NCI-H1092 (cell line): ENCODE measurements around the gene TNFAIP8.

Experiments used
- DNase-seq: peaks from one replicate; lab custom pipeline; 2025; lab: John Stamatoyannopoulos, UW

The TNFAIP8 gene

DNA sequence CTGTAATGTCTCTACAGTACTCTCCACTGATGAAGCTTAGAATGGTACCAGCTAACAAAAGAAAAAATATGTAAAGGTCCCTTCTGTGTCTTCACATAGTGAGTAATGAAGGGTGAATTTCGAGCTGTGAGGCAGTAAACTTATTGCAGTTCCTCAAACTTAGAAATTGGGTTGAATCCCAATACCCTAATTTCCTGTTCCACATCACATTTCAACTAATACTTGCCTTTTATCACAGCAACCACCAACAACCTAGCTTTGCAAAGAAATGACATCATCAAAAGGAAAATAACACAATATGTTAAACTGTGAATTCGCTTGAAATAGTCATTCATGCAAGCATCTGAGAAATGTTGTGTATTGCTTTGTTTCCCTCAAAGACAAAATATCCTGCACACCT is 9.4 kb upstream of the TNFAIP8 start:
- DNase-seq = no peak

- DNase-seq = no peak
Measured at GRCh38 chr5:119347574-119347973, 8.2 kb upstream of the TNFAIP8 start.

GRCh38 chr5:119347991-119348390 is 7.8 kb upstream of the TNFAIP8 start:
- DNase-seq = no peak

DNA sequence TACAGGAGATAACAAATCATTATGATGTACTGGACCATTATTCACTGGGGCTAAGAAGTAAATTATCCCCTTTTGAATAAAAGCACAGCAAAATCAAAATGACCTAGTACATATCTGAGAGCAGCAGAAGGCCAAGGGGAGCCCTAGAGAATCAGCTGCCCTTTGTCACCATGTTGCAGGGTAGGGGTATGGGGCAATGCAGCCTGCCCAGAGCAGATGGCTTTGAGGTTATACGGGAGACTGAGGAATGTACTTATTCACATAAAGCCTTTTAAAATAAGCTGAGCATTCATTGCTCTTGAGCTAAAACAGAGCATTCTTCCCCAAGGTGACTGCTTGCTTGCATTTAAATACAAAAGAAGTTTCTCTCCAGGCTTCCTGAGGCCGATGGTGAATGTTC is 2.6 kb upstream of the TNFAIP8 start:
- DNase-seq = no peak

DNA sequence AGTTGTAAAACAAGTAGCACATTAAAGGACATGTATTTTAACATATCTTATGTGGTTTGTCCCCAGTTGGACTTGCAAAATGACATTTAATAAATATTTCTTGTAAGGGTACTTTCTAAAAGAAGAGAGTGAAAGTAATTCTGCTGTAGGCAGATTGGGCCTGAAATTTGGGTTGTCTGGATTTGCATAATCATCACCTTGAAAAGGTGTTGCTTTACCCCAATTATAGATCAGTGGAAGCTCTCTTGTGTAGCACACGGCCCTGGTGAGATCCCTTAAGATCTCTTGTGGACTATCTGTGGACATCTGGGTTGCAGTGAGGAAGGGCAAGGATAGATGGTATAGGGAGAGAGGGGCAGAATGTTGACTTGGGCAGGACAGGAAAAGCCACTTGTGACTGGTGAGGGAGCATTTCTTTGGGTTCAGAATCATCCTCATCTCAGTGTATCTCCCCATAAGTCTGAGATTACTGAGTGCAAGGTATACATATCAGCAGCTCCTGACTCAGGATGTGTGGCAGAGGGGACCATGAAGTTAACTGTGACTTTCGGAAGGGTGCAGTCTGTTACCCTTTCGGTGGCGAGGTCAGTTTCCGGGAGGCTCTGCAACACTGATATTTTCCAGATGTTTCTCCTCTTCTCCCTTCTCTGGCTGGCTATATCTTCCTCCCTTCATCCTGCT is 2.0 kb upstream of the TNFAIP8 start:
- no peak for DNase-seq

DNA sequence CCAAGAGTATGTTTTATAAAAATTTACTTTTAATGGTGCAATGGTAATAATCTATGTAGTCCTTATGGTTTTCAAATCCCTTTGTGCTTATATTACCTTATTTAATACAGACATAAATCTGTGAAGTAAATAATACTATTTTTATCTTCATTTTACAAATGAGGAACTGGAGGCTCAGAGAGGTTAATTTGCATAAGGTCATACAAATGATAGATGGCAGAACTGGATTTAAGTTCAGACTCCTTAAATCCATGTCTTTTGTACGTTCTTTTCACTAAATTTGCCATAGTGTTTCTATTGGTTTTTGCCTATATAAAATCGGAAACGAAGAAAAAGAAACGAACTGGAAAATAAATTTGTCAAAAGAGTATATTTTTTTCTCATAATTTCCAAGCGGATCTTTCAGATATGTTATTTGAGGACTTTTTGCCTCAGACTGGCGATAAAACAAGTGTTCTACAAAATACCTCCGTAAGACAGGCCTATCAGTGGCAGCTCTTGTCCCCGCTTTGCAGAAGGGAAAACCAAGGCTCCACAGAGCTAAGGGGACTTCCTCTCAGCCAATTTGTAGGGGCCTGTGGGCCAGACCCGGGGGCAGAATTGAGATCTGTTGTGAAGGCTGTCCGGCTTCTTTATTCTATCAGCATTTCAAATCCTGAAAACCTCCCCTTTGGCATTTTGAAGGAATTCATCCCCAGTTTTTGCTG is 1.1 kb upstream of the TNFAIP8 start:
- no peak for DNase-seq

DNA sequence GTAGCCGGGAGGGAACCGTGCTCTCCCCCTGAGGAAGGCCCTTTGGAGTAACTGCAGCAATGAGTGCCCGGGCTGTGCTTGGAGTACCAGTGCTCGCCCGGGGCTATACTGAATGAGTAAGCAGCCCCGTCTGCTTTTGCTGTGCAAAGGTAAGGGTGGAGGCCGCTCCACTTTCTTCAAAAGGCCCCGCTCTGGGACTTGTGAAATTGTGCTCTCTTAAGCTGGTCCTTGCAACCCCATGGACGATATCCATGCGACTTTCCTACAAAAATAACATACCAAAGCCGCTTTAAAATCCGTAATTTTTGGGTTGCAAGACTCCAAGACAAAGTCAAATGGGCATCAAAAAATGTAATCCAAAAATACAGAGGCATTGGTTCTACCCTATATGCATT is 578 bp upstream of the TNFAIP8 start:
- no peak for DNase-seq

DNA sequence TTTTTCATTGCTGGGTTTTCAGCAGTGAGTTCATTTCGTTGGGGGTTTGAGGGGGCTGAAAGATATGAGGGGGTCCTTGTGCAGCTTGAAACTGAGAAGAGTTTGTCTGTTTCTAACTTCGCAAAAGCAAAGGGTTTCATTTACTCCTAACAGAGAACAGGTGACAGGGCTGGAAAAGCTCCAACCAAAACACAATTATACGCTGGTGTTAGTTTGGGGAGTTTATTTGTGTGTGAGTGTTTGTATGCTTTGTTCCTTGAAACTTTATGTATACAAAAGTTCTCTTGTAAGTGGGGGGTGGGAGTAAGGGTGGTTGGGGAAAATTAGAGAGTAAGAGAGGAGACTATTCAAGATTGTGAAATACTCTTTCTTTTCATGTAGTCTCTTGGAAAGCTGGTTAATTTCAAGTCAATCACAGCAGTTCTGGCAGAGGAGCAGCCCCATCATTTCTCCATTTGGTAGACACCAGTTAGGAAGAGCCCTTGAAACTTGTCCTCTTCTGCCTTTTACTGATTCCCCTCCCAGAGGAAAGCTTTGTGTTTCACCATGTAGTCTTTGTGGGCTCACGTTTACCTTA is 881 bp downstream of the TNFAIP8 start:
- no peak for DNase-seq

GRCh38 chr5:119357270-119357669 is 1.5 kb downstream of the TNFAIP8 start:
- DNase-seq = no peak

DNA sequence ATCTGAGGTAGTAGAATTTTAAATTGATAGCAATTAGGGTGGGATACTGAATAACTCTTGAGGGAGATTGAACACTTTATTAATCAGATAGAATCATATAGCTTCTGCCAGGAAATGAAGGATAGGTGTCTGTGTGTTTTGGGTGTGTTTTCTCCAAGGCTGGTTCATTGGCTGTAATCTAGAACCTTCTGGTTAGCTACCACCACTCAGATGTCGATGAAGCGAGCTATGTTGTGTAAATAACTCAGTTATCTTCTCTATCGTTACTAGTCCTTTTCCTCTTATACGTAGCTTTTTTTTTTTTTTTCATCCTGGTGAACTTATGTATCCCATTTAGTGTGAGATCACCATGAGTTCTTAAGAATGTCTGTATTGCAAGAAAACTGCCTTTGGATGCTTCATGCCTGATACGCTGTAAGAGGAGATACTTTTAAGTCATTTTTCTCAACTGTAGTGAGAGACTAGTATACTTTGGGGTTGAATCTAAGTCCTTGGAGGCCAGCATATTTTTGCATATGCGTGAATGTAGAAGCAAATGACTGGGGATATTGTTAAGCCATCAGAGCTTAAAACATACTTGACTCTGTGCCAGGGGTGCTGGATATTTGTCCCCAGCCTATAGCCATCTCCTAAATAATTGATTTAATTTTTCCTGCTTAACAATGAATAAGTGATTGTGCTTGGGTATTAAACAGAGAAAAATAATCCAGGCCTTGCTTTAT is 2.1 kb downstream of the TNFAIP8 start:
- no peak for DNase-seq

- DNase-seq = no peak
Measured at GRCh38 chr5:119358530-119358900, 2.7 kb downstream of the TNFAIP8 start.

DNA sequence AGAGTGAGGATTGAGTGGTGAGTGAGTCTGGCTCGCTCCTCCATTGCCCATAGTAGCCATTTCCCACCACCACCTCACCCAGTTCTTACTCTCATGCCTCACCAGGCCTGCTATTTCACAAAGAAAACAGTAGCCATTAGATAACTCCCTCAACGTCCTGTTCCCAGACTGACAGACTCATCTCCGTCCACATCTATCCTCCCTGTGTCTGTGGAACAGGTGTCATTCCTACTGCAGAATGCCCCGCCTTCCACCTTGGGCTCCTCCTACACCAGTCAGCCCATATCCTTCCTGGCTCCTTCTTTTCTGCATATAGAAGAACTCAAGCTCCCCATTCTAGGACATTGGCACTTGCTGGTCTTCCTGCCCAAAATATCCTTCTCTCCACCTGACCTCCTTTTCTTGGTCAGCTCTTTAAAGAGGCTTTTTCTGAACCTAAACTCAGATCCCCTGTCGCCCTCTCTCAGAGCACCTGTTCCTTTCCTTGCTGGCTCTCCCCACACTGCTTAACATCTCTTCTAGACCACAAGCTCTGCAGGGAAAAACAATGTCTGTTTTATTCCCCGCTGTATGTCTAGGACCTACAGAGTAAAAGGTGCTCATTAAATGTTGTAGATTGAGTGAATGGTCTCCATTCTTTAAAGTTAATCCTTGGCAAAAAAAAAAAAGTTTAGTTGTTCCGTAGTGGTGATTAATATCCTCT is 3.2 kb downstream of the TNFAIP8 start:
- DNase-seq = no peak

GRCh38 chr5:119359737-119360413 is 4.1 kb downstream of the TNFAIP8 start:
- no peak for DNase-seq

DNA sequence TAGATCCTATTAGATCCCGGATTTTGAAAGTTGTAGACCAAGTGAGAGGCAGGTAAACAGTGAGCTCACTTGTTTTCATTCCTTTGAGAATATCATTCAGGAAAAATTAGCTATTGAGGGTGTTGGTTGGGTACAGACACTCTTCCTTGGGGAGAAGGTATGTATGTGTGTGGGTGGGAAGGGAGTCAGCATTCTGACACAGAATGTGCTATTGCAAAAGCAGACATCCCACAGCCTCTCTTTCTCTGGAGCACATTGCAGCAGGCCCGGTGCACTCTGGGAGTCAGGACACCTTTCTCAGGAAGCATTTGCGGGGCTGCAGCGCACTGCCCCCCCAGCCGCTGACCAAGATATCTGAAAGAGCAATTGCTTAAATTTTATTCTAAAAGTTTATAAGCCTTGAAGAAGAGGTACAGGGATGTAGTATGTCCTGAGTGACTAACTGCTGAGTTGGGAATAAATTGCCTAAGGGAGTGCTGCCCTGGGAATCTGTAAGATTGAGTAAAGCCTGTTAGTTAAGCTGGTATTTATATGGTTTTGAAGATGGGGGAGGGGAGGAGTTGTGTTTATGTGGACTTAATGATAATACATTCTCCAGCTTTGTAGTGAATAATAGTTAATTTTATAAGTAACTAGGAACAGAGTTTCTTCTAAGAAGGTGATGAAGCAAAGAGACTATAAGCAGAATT is 5.2 kb downstream of the TNFAIP8 start:
- no peak for DNase-seq

GRCh38 chr5:119361594-119362125 is 5.8 kb downstream of the TNFAIP8 start:
- no peak for DNase-seq

GRCh38 chr5:119362714-119363113 is 6.9 kb downstream of the TNFAIP8 start:
- DNase-seq = no peak

DNA sequence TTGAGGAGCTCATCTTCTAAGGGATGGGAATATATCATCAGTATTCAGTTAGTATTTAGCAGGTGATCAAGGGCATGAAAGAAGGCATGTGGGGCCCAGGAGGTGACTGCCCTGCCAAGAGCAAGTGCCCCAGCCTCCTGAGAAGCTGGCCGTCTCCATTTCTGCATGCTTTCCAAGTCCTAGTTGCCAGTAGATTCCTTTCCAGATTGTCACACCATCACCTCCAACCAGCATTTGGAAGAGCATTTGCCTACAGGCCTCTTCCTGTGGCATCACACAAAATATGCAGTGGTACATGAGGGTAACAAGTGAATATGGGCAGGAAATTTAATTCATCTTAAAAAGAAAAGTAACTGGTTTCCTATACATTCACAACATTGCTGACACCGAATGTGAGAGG is 7.5 kb downstream of the TNFAIP8 start:
- DNase-seq = no peak

GRCh38 chr5:119363936-119364335 is 8.1 kb downstream of the TNFAIP8 start:
- DNase-seq = no peak

GRCh38 chr5:119365847-119366539 is 10.2 kb downstream of the TNFAIP8 start:
- no peak for DNase-seq

DNA sequence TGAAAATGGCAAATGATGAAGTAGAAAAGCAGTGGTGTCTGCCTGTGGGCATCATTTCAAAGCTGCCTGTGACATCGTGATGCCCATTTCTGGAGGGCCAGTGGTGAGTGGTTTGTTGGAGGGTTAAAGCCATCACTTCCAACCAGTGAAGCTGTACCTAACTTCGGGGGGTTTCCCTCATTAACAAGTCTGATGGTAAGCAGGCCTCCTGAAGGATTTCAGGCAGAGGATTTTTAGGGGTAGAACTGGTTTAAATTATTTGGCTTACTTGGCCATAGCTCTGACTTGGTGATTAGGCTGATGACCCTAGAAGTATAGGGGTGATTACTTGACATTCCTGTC is 10.7 kb downstream of the TNFAIP8 start:
- no peak for DNase-seq
